B cell (primary cell): ENCODE measurements around the gene ANTXR1. TPM values are rescaled to one million over a fixed set of nuclear protein-coding genes. Genes with fewer than 3 reads are reported as not detected.

ENCODE experiments used
- ATAC-seq: fragments of 200-7000 bp; cut with Tn5 transposase; one replicate; pipeline ENCODE4 v1.10.0; 2021; ENCODE audit warnings: low read depth, mild to moderate bottlenecking, moderate number of reproducible peaks, moderate library complexity
- CTCF ChIA-PET: fragments of 350-600 bp; sonication (Branson Sonifier 250); formaldehyde crosslinking; loops from one replicate; lab custom pipeline; 2021; ENCODE audit warnings: antibody characterized with exemption, inconsistent platforms; lab: Charles Lee
- POLR2A ChIA-PET: fragments of 350-600 bp; sonication (Branson Sonifier 250); formaldehyde crosslinking; loops from one replicate; lab custom pipeline; 2021; ENCODE audit warnings: antibody characterized with exemption; lab: Charles Lee
- DNase-seq: peaks from one replicate; pipeline ENCODE4 v3.0.0; 2013
- H2AFZ ChIP-seq: 2 replicates; pipeline ENCODE4 v1.6.1; 2012; ENCODE audit warnings: mild to moderate bottlenecking, low read depth, low read length; ENCODE audit not compliant: insufficient read depth, poor library complexity, severe bottlenecking
- H3K27ac ChIP-seq, 2 donors: 1 replicate in 1 of 2; 2 replicates in 1 of 2; pipeline ENCODE4 v1.5.1; 2012 to 2013; ENCODE audit warnings: low read length in 2 of 2, mild to moderate bottlenecking in 2 of 2, moderate library complexity in 1 of 2
- H3K27me3 ChIP-seq, 4 experiments: fragments of 200-600 bp in 1 of 4; sonication (generic) in 1 of 4; replicated peaks in 1 of 4; 1 replicate in 2 of 4; 2 replicates in 2 of 4; pipeline versions ENCODE4 v1.6.1 to v1.7.0; 2013 to 2016; ENCODE audit warnings: low read length in 3 of 4, mild to moderate bottlenecking in 2 of 4, mixed read lengths in 1 of 4, moderate library complexity in 1 of 4; ENCODE audit not compliant: insufficient read depth in 4 of 4, control insufficient read depth in 3 of 4; ENCODE audit errors: control extremely low read depth in 1 of 4
- H3K36me3 ChIP-seq, 2 experiments: replicated peaks in 1 of 2; 1 replicate in 1 of 2; 2 replicates in 1 of 2; pipeline versions ENCODE4 v1.6.1 to v1.7.1; 2013; ENCODE audit warnings: low read length in 1 of 2; ENCODE audit not compliant: insufficient read depth in 2 of 2, control insufficient read depth in 1 of 2; ENCODE audit errors: control extremely low read depth in 1 of 2, extremely low read depth in 1 of 2
- H3K4me1 ChIP-seq, 2 donors: fragments of 200-600 bp in 1 of 2; sonication (generic) in 1 of 2; 1 replicate in 1 of 2; 2 replicates in 1 of 2; pipeline versions ENCODE4 v1.5.1 to v1.6.1; 2013 to 2017; ENCODE audit warnings: low read length in 2 of 2; ENCODE audit not compliant: control insufficient read depth in 2 of 2, insufficient read depth in 2 of 2
- H3K4me2 ChIP-seq: replicated peaks from 2 replicates; pipeline ENCODE3; 2012; ENCODE audit warnings: mild to moderate bottlenecking, low read depth, low read length; ENCODE audit not compliant: poor library complexity, severe bottlenecking
- H3K4me3 ChIP-seq, 5 experiments: fragments of 200-600 bp in 1 of 5; sonication (generic) in 1 of 5; 1 replicate in 3 of 5; 2 replicates in 2 of 5; pipeline versions ENCODE4 v1.5.1 to v1.7.0; 2011 to 2016; ENCODE audit warnings: low read length in 4 of 5, mild to moderate bottlenecking in 4 of 5, low read depth in 2 of 5, control low read depth in 1 of 5, moderate library complexity in 1 of 5; ENCODE audit not compliant: insufficient read depth in 1 of 5; ENCODE audit errors: control extremely low read depth in 1 of 5, extremely low read depth in 1 of 5
- H3K79me2 ChIP-seq: fragments of 200-600 bp; sonication (generic); one replicate; pipeline ENCODE4 v1.6.0; 2016; ENCODE audit warnings: low read length; ENCODE audit not compliant: control insufficient read depth, insufficient read depth
- H3K9ac ChIP-seq: fragments of 200-600 bp; sonication (generic); 2 replicates; pipeline ENCODE4 v1.6.1; 2017; ENCODE audit warnings: mild to moderate bottlenecking, low read length, moderate library complexity
- H3K9me3 ChIP-seq, 3 donors: one replicate each; pipeline versions ENCODE4 v1.6.1 to v1.7.1; 2013; ENCODE audit warnings: low read length in 2 of 3; ENCODE audit not compliant: control insufficient read depth in 2 of 3, insufficient read depth in 1 of 3; ENCODE audit errors: control extremely low read depth in 1 of 3
- H4K20me1 ChIP-seq: 2 replicates; pipeline ENCODE4 v1.6.0; 2012; ENCODE audit warnings: mild to moderate bottlenecking, low read length; ENCODE audit not compliant: insufficient read depth, control insufficient read depth, poor library complexity, severe bottlenecking
- H3K27ac Mint-ChIP-seq: one replicate; pipeline ENCODE4 v1.8.0; 2021; ENCODE audit warnings: mixed read lengths
- H3K27me3 Mint-ChIP-seq: one replicate; pipeline ENCODE4 v1.8.0; 2021; ENCODE audit warnings: mixed read lengths
- H3K4me1 Mint-ChIP-seq: one replicate; pipeline ENCODE4 v1.8.0; 2021; ENCODE audit warnings: mixed read lengths
- H3K4me3 Mint-ChIP-seq: one replicate; pipeline ENCODE4 v1.8.0; 2021; ENCODE audit warnings: mixed read lengths
- H3K9me3 Mint-ChIP-seq: one replicate; pipeline ENCODE4 v1.8.0; 2022; ENCODE audit warnings: mixed read lengths; ENCODE audit not compliant: insufficient read depth
- CTCF ChIP-seq: fragments of 200-600 bp; IDR thresholded peaks from one replicate; pipeline ENCODE4 v1.8.0; 2022; ENCODE audit warnings: antibody characterized with exemption, mild to moderate bottlenecking
- EZH2 ChIP-seq: IDR thresholded peaks from 2 replicates; pipeline ENCODE4 v1.6.1; 2012; ENCODE audit warnings: borderline replicate concordance, low read depth, mild to moderate bottlenecking, moderate library complexity, low read length; ENCODE audit not compliant: insufficient read depth, poor library complexity, severe bottlenecking
- WGBS: methylation state at CpG from one replicate; pipeline ENCODE4 v1.1.5; 2013; ENCODE audit warnings: missing lambda C conversion rate; ENCODE audit not compliant: insufficient coverage; 5-methylcytosine and 5-hydroxymethylcytosine counted together
- intact Hi-C: fragments of 100-400 bp; cut with micrococcal nuclease; formaldehyde crosslinking; loops from one replicate; pipeline ENCODE4 v1.10.0; 2022
- polyA plus RNA-seq: library from polyadenylated mRNA; depleted of rRNA; stranded (reverse); fragments of >200 nt; gene quantifications from 2 replicates; pipeline ENCODE4 v1.2.3, GENCODE V29; 2012
- total RNA-seq, 2 donors: library from RNA; stranded (reverse); fragments of 120-200 nt in 1 of 2; gene quantifications; 1 replicate in 1 of 2; 2 replicates in 1 of 2; pipeline versions ENCODE4 v1.2.3 to v1.2.4, GENCODE V29; 2013 to 2022

Gene ANTXR1
- total and polyA plus RNA-seq, 2 donors (not counting 1 experiment from before 2014, with no cell fraction given), result not detected

- no peak overlapping the region for H3K4me3 Mint-ChIP-seq
- no peak for ATAC-seq
- no CpG with 5 or more reads among the region's 2 CpGs for WGBS
- H3K27ac Mint-ChIP-seq, result no peak overlapping the region
- Histone ChIP-seq H3K4me3 (no peak overlapping the region), H3K9me3 (no peaks in the 10 kb centered on the region), H4K20me1 (no peaks in the 10 kb centered on the region), H3K27ac (no peak overlapping the region), H3K4me2 (no peak overlapping the region), H3K4me1 (no peaks in the 10 kb centered on the region), H3K79me2 (no peaks in the 10 kb centered on the region), H3K9ac (no peak overlapping the region), H3K36me3 (no peaks in the 10 kb centered on the region), H3K27me3 (peaks cover 0 to 5% (median 0%) of the 10 kb centered on the region in 4 experiments), H2AFZ (no peak overlapping the region)
- ChIA-PET CTCF (no interaction called here), POLR2A (no interaction called here)
- DNase-seq, result no peak
- H3K27me3 Mint-ChIP-seq, result peaks cover 25% of the 10 kb centered on the region
- TF ChIP-seq CTCF (no peak), EZH2 (no peak)
- intact Hi-C loops, result no loop called here
- H3K9me3 Mint-ChIP-seq, result no peaks in the 10 kb centered on the region
- H3K4me1 Mint-ChIP-seq, result no peaks in the 10 kb centered on the region
Observed at GRCh38 chr2:69154106-69154505, 141.1 kb downstream of the ANTXR1 start.

- Histone ChIP-seq H3K79me2 (no peaks in the 10 kb centered on the region), H2AFZ (no peak overlapping the region), H3K4me1 (no peaks in the 10 kb centered on the region), H4K20me1 (no peaks in the 10 kb centered on the region), H3K9me3 (no peaks in the 10 kb centered on the region), H3K27ac (no peak overlapping the region), H3K36me3 (no peaks in the 10 kb centered on the region), H3K4me2 (no peak overlapping the region), H3K4me3 (no peak overlapping the region), H3K9ac (no peak overlapping the region), H3K27me3 (no peaks in the 10 kb centered on the region)
- Mint-ChIP-seq H3K4me1 (no peaks in the 10 kb centered on the region), H3K27me3 (peaks cover 20% of the 10 kb centered on the region), H3K4me3 (no peak overlapping the region), H3K9me3 (no peaks in the 10 kb centered on the region), H3K27ac (no peak overlapping the region)
- ChIA-PET POLR2A (no interaction called here), CTCF (no interaction called here)
- WGBS, result 92% methylated on average over 6 of the region's 10 CpGs
- ATAC-seq (no peak), DNase-seq (no peak)
- no peak for TF ChIP-seq CTCF
- TF ChIP-seq EZH2, result no peak
- intact Hi-C loops, result no loop called here
Observed at GRCh38 chr2:69156624-69157023, 143.6 kb downstream of the ANTXR1 start.
